ENCODE measurements around the gene MEI4. TPM values are rescaled to one million over a fixed set of nuclear protein-coding genes. Genes with fewer than 3 reads are reported as not detected.

Gene MEI4
- total RNA-seq, 1 donor, result 0.10 TPM

DNA sequence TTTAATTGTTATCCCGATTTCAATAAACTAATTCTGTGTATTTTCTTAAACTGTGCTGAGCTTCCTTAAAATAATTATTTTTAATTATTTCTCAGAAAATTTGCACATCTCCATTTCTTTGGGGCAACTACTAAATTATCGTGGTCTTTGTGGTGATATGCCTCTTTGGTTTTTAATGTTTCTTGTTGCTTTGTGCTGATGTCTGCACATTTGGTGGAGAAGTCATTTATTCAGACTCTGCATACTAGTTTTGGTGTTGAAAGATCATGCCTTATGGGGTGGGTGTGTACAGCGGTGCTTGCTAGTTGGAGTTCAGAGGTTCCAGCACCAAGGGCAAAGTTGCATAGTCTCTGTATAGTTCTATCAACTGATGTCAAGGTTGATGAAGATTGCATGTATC lies 253.2 kb downstream of the MEI4 start:
- Histone ChIP-seq H3K4me1 (ENCODE audit: insufficient read depth, low read length) (no peaks in the 10 kb centered on the region), H3K4me3 (ENCODE audit: low read length) (no peak overlapping the region), H3K9me3 (ENCODE audit: low read depth, low read length) (peaks cover 27% of the 10 kb centered on the region), H3K27me3 (ENCODE audit: insufficient read depth, low read length) (no peaks in the 10 kb centered on the region)

DNA sequence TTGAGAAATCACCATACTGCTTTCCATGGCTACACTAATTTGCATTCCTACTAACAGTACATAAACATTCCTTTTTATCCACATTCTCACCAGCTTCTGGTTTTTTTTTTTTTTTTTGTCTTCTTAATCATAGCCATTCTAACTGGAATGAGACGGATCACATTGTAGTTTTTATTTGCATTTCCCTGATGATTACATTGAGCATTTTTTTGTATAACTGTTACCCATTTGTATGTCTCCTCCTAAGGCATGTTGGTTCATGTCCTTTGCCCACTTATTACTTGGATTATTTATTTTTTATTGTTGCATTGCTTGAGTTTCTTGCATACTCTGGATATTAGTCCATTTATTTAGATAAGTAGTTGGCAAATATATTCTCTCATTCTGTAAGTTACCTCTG lies 258.0 kb downstream of the MEI4 start:
- H3K27me3 ChIP-seq (ENCODE audit: insufficient read depth, low read length), result no peaks in the 10 kb centered on the region
- no peak overlapping the region for H3K4me3 ChIP-seq (ENCODE audit: low read length)
- H3K9me3 ChIP-seq (ENCODE audit: low read depth, low read length), result peaks cover 34% of the 10 kb centered on the region
- no peaks in the 10 kb centered on the region for H3K4me1 ChIP-seq (ENCODE audit: insufficient read depth, low read length)

DNA sequence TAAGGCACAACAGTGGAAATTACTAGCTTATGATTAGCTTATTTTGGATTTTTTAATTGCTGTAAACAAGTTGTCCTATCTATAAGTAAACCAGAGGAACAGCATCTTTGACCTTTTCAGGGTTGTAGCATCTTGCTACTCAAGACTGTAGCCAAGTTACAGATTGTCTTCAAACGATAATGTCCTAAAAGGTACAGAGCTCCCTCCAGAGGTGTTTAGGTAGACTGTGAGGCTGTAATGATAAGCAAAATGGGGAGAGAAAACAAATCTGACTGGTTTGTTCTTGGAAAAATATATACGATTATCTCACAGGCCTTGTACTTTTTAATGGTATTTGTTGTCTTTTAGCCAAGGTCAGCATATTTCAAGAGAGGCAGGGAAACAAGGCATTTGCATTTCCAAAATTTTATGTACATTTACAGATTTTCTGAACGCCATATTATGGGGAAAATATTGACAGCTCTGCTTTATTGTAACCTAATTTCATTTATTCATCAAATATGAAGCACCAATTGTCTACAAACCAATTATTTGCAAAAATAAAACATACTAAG lies 273.4 kb downstream of the MEI4 start:
- no peaks in the 10 kb centered on the region for H3K27me3 ChIP-seq (ENCODE audit: insufficient read depth, low read length)
- H3K9me3 ChIP-seq (ENCODE audit: low read depth, low read length), result no peaks in the 10 kb centered on the region
- H3K4me3 ChIP-seq (ENCODE audit: low read length), result no peak overlapping the region
- H3K4me1 ChIP-seq (ENCODE audit: insufficient read depth, low read length), result no peaks in the 10 kb centered on the region

DNA sequence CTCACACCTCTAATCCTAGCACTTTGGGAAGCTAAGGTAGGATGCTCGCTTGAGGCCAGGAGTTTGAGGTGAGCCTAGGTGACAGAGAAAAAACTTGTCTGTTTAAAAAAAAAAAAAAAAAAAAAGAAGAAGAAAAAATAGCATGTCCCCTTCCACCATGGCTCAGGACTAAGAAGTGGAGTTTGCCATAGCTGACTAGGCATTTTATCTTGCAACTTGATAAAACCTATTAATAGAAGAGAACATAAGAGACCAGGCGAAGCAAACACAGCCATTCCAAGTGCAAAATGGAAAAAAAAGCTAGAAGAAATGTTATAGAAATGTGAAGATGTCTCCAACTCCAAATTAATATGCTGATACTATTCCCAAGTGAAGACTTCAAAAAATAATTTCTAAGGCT lies 277.5 kb downstream of the MEI4 start:
- no peaks in the 10 kb centered on the region for H3K4me1 ChIP-seq (ENCODE audit: insufficient read depth, low read length)
- H3K27me3 ChIP-seq (ENCODE audit: insufficient read depth, low read length), result no peaks in the 10 kb centered on the region
- no peak overlapping the region for H3K4me3 ChIP-seq (ENCODE audit: low read length)
- no peaks in the 10 kb centered on the region for H3K9me3 ChIP-seq (ENCODE audit: low read depth, low read length)

DNA sequence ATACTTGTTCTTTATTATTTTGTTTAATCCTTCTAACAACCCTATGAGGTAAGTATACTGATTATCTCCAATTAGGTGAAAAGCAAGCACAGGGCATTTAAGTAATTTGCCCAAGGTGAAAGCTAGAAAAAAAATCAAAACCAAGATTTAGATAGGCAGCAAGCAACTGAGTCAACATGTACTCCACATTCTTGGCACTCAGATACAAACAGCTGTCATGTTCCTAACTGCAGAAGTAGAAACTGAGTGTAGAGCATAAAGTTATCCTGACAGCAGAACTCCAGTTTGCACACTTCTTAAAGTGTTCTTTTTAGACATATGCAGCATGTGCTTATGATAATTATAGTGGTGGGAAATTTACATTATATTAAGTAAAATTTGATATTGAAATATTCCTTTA lies 278.1 kb downstream of the MEI4 start:
- H3K4me3 ChIP-seq (ENCODE audit: low read length), result no peak overlapping the region
- no peaks in the 10 kb centered on the region for H3K9me3 ChIP-seq (ENCODE audit: low read depth, low read length)
- no peaks in the 10 kb centered on the region for H3K27me3 ChIP-seq (ENCODE audit: insufficient read depth, low read length)
- no peaks in the 10 kb centered on the region for H3K4me1 ChIP-seq (ENCODE audit: insufficient read depth, low read length)

DNA sequence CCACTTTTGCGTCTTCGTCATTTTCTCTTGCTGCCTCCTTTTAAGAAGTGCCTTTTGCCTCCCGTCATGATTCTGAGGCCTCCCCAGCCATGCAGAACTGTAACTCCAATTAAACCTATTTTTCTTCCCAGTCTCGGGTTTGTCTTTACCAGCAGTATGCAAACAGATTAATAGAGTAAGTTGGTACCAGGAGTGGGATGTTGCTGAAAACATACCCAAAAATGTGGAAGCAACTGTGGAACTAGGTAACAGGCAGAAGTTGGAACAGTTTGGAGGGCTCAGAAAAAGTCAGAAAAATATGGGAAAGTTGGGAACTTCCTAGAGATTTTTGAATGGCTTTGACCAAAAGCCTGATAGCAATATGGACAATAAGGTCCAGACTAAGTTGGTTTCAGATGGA lies 309.2 kb downstream of the MEI4 start:
- Histone ChIP-seq H3K4me3 (ENCODE audit: low read length) (no peak overlapping the region), H3K4me1 (ENCODE audit: insufficient read depth, low read length) (no peaks in the 10 kb centered on the region), H3K27me3 (ENCODE audit: insufficient read depth, low read length) (no peaks in the 10 kb centered on the region), H3K9me3 (ENCODE audit: low read depth, low read length) (peaks cover 13% of the 10 kb centered on the region)

DNA sequence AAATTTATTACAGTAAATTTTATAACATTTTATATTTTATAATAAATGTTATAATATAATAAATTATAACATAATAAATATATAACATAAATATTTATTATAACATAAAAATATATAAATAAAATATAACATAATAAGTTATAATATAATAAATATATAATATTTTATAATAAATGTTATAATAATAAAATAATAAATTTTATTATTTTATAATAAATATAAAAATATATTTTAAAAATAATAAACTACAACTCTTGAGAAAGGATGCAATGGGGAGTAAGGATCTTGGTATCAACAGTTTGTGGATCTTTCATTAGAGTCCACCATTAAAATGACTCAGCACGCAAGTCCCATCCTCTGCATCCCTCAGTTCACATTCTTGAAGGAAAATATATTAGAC lies 312.6 kb downstream of the MEI4 start:
- Histone ChIP-seq H3K4me3 (ENCODE audit: low read length) (no peak overlapping the region), H3K4me1 (ENCODE audit: insufficient read depth, low read length) (no peaks in the 10 kb centered on the region), H3K9me3 (ENCODE audit: low read depth, low read length) (peaks cover 13% of the 10 kb centered on the region), H3K27me3 (ENCODE audit: insufficient read depth, low read length) (no peaks in the 10 kb centered on the region)

DNA sequence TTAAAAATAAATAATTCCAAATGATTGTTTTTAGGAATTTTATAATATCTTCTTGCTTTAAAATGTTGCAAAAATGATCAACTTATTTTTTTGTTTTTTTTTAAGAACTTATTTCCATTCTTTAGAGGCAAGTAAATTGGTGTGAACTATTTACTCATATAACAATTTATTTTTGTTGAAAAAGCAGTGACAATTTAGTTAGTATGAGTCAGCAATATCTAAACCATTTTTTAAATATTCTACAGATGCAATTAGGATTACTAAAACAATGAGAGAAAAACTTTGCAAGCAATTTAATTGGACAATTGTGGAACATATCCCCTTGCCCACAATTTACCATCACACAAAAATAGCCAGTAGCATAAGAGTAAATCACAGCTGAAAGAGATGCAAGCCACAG lies 319.5 kb downstream of the MEI4 start:
- H3K9me3 ChIP-seq (ENCODE audit: low read depth, low read length), result no peaks in the 10 kb centered on the region
- no peaks in the 10 kb centered on the region for H3K27me3 ChIP-seq (ENCODE audit: insufficient read depth, low read length)
- no peak overlapping the region for H3K4me3 ChIP-seq (ENCODE audit: low read length)
- H3K4me1 ChIP-seq (ENCODE audit: insufficient read depth, low read length), result no peaks in the 10 kb centered on the region

Other genes starting within 250 kb of the MEI4 start
- not detected for gene HTR1B, start 189.5 kb upstream of the MEI4 start, total RNA-seq